Activated T-helper 17 cell treated with anti-CD3 and anti-CD28 coated beads, Interleukin-2, amount 50 U/mL, for 72 hours (primary cell): ENCODE results near the gene GNB1L. TPM values are rescaled to one million over a fixed set of nuclear protein-coding genes. Genes with fewer than 3 reads are reported as not detected.

ENCODE experiments used
- ATAC-seq: fragments of 150-1000 bp; cut with Tn5 transposase; replicated peaks from 2 replicates; pipeline ENCODE4 v1.10.0; 2021; ENCODE audit warnings: mild to moderate bottlenecking, moderate library complexity
- H3K27ac Mint-ChIP-seq: one replicate; pipeline ENCODE4 v1.8.0; 2022; ENCODE audit warnings: mixed read lengths
- H3K27me3 Mint-ChIP-seq: one replicate; pipeline ENCODE4 v1.8.0; 2022; ENCODE audit warnings: mixed read lengths
- H3K36me3 Mint-ChIP-seq: one replicate; pipeline ENCODE4 v1.8.0; 2022; ENCODE audit warnings: low read depth, mild to moderate bottlenecking, mixed read lengths
- H3K4me1 Mint-ChIP-seq: one replicate; pipeline ENCODE4 v1.8.0; 2022; ENCODE audit warnings: mixed read lengths
- H3K4me3 Mint-ChIP-seq: one replicate; pipeline ENCODE4 v1.8.0; 2022; ENCODE audit warnings: mild to moderate bottlenecking, mixed read lengths
- H3K9me3 Mint-ChIP-seq: one replicate; pipeline ENCODE4 v1.8.0; 2022; ENCODE audit warnings: mixed read lengths
- total RNA-seq, 2 donors: library from RNA; stranded (reverse); gene quantifications; one replicate each; pipeline ENCODE4 v1.2.3, GENCODE V29; 2022

GNB1L gene
- total RNA-seq, 2 donors from 2014 or later, result 10.8 to 14.4 TPM

DNA sequence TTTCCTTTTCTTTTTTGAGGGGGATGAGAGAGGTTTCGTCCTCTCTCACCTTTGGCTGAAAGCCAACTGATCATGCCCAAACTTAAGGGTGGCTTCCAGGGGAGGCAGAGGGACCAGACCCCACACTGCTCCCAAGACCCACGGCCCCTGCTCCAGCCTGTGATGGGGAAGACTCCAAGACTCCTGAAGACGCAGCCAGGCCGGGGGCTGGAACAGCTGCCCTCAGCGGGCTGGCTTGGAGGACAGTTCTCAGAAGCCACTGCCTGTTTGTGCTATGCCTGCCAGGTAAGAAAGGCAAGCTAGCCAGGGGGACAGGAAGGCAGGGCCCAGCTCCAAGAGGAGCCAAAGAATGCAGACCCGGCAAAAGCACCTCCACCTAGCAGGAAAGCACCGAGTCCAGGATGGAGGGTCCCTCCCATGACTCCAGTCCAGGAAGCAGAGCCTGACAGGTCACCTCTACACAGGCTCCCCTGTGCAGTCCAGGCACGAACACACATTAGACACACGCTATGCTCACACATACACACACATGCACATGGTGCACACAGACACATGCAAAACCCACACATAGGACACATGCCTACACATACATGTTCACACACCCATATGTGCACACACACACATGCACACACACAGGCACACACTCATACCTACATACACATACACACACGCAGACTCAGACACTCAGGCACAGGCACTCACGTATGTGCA is 31.3 kb downstream of the GNB1L start:
- H3K4me3 Mint-ChIP-seq, result no peak overlapping the region
- peaks cover 5% of the 10 kb centered on the region for H3K4me1 Mint-ChIP-seq
- ATAC-seq, result no peak
- no peak overlapping the region for H3K27ac Mint-ChIP-seq
- no peaks in the 10 kb centered on the region for H3K36me3 Mint-ChIP-seq
- H3K27me3 Mint-ChIP-seq, result no peaks in the 10 kb centered on the region
- H3K9me3 Mint-ChIP-seq, result no peaks in the 10 kb centered on the region

- H3K36me3 Mint-ChIP-seq, result no peaks in the 10 kb centered on the region
- no peaks in the 10 kb centered on the region for H3K9me3 Mint-ChIP-seq
- no peak overlapping the region for H3K4me3 Mint-ChIP-seq
- no peaks in the 10 kb centered on the region for H3K27me3 Mint-ChIP-seq
- H3K27ac Mint-ChIP-seq, result no peak overlapping the region
- ATAC-seq, result no peak
- H3K4me1 Mint-ChIP-seq, result peaks cover 5% of the 10 kb centered on the region
Observed at GRCh38 chr22:19822301-19823117, 32.2 kb downstream of the GNB1L start.

DNA sequence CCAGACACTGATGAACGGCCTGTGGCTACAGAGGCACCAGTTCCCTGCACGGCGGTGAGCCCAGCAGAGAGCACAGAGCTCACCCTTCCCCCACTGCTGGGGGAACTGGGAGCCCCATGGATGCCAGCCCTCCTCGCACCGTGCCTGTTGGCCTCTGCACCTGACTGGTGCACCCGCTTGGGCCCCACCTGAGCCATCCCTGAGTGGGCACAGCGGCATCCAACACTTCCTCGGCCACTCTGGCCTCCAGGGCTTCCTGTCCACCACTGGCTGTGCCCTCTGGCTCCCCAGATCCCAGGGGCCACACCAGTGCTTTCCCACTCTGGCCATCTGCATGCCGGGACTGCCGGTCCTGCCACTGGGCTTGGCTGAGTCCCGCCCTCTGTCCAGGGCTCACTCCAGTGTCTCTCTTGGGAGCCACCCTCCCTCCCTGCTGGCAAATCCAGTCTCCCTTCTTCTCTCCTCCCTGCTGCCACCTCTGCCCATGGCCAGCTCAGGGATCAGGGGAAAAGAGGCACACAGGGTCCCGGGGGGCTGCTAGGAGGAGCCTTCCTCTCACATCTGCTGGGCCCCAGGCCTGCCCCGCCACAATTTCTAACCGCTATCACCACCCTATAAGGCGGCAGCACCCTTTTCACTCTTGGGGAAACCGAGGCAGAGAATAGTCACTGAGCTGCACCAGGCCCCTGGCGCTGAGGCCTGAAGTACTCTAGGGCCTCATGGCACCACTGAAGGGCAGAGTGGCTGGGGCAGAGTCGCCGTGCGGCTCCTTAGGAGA is 33.0 kb downstream of the GNB1L start:
- H3K9me3 Mint-ChIP-seq, result no peaks in the 10 kb centered on the region
- peaks cover 5% of the 10 kb centered on the region for H3K4me1 Mint-ChIP-seq
- no peak overlapping the region for H3K27ac Mint-ChIP-seq
- H3K4me3 Mint-ChIP-seq, result no peak overlapping the region
- no peak for ATAC-seq
- H3K27me3 Mint-ChIP-seq, result no peaks in the 10 kb centered on the region
- H3K36me3 Mint-ChIP-seq, result no peaks in the 10 kb centered on the region

DNA sequence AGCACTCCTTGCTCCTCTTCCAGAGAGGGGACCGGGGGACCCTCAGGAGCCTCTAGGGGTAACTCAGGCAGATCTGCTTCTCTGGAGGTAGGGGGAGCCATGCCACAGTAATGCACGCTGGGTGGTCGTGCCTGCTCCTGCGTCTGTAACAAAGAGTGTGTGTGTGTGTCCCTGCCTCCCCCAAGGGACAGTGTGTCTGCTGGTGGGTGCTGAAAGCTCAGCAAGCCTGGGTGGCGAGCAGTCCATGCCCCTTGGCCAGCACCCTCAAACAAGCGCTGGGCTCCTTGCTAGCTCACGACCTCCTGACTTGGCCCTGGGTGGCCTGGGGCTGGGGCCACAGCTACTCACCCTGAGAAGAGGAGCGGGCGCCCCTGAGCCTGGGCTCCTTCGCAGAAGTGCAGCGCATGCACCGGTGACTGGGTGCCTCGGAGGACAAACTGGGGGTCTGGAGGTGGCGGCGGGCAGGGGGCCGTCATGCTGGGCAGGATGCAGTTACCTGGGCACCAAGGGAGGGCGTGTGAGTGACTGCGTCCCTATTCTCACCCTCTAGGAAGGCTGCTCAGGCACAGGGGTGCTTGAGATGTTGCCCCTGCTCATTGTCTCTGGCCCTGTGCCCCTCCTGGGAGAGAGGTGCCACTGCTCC is 33.7 kb downstream of the GNB1L start:
- Mint-ChIP-seq H3K27ac (no peak overlapping the region), H3K9me3 (no peaks in the 10 kb centered on the region), H3K36me3 (no peaks in the 10 kb centered on the region), H3K4me1 (no peaks in the 10 kb centered on the region), H3K27me3 (no peaks in the 10 kb centered on the region), H3K4me3 (no peak overlapping the region)
- no peak for ATAC-seq

DNA sequence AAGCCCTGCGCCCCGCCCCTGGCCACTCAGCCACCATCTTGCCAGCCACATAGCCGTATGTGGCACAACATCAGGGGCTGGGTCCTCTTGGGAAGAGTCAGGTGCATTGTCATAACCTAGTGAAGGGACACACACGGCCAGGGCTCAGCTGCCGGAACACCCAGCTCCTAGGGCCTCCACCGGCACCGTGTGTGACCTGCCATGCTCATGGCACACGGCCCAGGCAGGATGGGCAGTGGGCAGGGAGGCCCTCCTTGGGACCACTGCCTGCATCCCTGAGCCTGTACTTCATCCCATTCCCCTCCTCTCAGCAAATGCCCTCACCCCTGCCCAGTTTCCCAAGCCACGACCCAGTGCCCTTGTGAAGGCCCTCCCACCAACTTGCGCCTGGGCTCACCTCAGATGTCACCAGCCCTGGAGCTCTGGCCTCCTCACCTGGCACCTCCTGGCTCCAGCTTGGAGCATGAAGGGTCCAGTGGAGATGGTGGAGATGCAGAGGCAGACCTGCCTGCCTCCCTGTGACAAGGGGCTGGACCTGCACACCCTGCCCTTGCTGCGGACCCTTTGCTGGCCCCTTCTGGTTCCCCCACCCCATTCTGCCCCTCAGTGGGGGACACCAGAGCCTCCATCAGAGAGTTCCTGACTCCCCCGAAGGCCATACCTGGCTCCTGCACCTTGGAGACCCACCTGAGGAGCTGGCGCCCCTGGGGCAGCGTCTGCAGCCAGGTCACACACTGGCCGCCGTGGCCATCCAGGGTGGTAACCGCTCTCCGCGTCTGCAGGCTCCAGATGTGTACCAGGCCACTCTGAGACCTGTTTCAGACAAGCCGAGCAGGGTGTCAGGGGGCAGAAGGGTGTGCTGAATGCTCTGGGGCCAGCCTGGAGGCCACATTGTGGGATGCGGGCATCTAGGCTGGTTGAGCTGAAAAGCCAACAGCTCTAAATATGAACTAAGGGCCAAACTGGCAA is 34.5 kb downstream of the GNB1L start:
- H3K27ac Mint-ChIP-seq, result no peak overlapping the region
- H3K4me3 Mint-ChIP-seq, result no peak overlapping the region
- H3K27me3 Mint-ChIP-seq, result no peaks in the 10 kb centered on the region
- no peaks in the 10 kb centered on the region for H3K9me3 Mint-ChIP-seq
- H3K36me3 Mint-ChIP-seq, result no peaks in the 10 kb centered on the region
- no peak for ATAC-seq
- H3K4me1 Mint-ChIP-seq, result no peaks in the 10 kb centered on the region

- no peaks in the 10 kb centered on the region for H3K27me3 Mint-ChIP-seq
- H3K4me1 Mint-ChIP-seq, result no peaks in the 10 kb centered on the region
- no peak overlapping the region for H3K4me3 Mint-ChIP-seq
- H3K9me3 Mint-ChIP-seq, result no peaks in the 10 kb centered on the region
- no peak for ATAC-seq
- H3K27ac Mint-ChIP-seq, result no peak overlapping the region
- H3K36me3 Mint-ChIP-seq, result no peaks in the 10 kb centered on the region
Observed at GRCh38 chr22:19819208-19819910, 35.3 kb downstream of the GNB1L start.

DNA sequence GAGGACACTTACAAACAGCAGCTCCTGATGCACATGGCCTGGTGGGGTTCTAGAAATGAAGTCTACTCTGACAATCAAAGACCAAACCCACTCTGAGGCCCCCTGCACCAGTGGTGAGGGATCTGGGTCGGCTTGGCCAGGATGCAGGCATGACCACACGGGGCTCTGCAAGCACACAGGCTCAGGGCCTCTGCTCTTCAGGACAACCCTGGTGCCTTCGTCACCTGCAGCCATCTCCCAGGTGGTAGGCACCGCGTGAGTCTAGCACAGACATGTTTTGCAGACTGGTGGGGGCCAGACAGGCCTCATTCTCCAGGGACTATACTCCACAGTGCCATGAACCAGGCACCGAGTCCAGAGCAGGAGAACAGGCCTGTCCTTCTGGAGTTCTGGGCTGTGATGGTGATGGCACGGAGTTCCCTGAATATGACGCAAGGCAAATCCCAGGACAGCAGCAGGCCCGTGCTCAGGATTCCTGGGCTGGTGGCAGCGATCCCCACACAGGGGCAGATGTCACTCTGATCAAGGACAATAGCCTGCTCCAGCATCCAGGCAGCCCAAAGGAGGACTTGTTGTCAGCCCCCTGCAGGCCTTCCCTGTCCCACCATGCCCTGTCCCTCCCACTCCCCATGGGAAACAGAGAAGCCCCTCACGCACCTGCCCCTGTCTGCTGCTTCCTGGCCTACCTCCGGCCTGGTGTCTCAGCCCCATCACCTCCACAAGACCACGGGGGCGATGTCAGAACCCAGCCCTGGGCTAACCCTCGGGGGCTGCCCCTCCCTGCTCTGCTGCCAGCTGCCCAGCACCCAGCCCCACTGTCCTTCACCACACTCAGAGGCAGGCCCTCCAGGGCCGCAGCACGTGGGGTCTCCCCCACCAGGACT is 36.1 kb downstream of the GNB1L start:
- no peaks in the 10 kb centered on the region for H3K27me3 Mint-ChIP-seq
- H3K4me1 Mint-ChIP-seq, result no peaks in the 10 kb centered on the region
- no peak overlapping the region for H3K27ac Mint-ChIP-seq
- no peaks in the 10 kb centered on the region for H3K9me3 Mint-ChIP-seq
- no peak overlapping the region for H3K4me3 Mint-ChIP-seq
- no peak for ATAC-seq
- H3K36me3 Mint-ChIP-seq, result no peaks in the 10 kb centered on the region

DNA sequence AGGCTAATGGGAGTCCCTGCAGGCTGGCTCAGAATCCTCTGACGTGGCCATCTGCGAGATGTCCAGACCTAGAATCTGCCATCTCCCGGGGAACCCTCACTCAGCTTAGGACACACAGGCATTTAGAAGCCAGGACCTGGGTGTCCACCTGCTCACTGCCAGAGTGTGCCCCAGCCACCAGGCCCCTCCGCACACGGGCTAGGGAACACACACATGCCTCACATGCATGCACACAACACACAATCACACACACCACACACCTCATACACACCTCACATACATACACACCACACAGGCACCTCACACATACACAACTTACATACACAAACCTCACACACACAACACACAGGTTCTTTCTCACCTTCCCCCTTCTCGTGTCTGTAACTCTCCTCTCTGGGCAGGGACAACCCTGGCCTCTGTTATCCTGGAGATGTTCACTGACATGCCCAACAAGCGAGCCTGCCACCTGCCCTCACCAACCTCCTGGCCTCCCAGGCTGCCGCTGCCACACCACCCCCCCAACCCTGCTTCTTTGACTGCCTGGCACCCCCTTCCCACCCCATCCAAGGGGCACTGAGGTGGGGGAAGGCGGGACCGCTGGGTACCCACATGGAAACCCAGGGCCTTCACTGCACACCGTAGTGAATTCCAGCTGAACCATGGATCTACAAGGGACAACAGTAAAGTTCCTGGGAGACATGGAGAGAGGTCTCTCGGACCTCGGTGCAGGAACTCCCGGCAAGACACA is 38.1 kb downstream of the GNB1L start:
- Mint-ChIP-seq H3K36me3 (peaks cover 9% of the 10 kb centered on the region), H3K4me3 (no peak overlapping the region), H3K27ac (no peak overlapping the region), H3K4me1 (no peaks in the 10 kb centered on the region), H3K9me3 (no peaks in the 10 kb centered on the region), H3K27me3 (no peaks in the 10 kb centered on the region)
- ATAC-seq, result no peak

DNA sequence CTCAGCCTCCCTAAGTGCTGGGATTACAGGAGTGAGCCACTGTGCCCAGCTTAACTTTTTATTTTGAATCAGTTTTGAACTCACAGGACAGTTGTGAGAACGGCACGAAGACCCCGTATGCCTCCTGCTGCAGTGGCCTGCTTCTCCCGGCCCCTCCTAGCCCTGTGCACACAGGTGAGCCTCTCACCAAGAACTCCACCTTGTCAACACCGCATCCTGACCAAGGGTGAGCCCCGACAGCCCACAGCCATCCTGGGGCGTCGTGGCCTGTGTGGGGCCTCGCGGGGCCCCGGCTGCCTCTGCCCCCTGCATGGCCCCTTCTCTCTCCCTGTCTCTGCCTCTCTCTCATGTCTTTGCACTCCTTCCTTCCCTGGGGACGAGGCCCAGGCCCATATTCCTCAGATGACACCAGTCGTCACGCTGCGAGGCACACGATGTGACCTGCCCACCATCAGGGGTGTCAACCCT is 38.8 kb downstream of the GNB1L start:
- Mint-ChIP-seq H3K36me3 (peaks cover 9% of the 10 kb centered on the region), H3K9me3 (no peaks in the 10 kb centered on the region), H3K4me1 (no peaks in the 10 kb centered on the region), H3K27me3 (no peaks in the 10 kb centered on the region), H3K27ac (no peak overlapping the region), H3K4me3 (no peak overlapping the region)
- no peak for ATAC-seq

DNA sequence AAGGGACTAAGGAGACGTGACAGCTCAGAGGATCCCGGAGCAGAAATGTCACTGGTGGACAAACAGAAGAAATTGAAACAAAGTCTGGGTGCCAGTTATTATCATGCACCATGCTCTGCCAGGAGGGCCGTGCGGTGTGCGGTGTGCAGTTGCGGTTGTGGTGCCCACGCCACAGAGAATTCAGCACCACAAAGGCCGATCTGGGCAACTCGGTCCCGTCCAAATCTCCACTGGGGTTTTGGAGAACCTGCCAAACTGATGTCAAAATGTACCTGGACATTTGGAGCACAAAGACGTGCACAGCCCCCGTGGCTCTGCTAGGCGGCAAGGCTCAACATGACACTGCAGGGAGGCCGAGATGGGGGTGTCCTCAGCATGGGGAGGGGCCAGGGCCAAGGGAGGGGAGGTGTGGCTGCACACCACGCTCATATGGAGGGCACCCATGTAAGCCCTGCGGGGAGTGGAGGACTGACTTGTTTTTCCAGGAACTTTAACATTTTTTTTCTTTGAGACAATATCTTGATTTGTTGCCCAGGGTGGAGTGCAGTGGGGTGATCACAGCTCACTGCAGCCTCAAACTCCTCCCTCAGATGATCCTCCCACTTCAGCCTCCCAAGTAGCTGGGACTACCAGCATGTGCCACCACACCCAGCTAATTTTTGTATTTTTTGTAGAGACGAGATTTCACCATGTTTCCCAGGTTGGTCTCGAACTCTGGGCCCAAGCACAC is 39.4 kb downstream of the GNB1L start:
- Mint-ChIP-seq H3K9me3 (no peaks in the 10 kb centered on the region), H3K4me1 (no peaks in the 10 kb centered on the region), H3K36me3 (peaks cover 9% of the 10 kb centered on the region), H3K27ac (no peak overlapping the region), H3K4me3 (no peak overlapping the region), H3K27me3 (no peaks in the 10 kb centered on the region)
- ATAC-seq, result no peak

DNA sequence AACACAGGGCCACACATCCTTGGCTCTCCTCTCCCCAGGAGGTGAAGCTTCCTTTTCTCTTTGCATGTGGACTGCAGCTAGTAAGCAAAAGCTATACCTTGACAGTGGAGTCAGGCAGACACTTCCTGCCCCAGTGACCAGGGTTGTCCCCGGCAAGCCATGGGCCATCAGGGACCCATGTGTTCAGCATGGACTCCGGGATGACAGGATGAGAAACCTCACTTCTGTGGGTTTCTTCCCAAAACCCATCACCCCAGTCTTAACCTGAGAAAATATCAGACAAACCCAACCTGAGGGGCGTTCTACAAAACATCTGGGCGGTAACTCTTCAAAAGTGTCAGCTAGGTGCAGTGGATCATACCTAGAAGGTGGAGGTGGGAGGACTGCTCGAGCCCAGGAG is 40.2 kb downstream of the GNB1L start:
- Mint-ChIP-seq H3K4me3 (no peak overlapping the region), H3K9me3 (no peaks in the 10 kb centered on the region), H3K27ac (no peak overlapping the region), H3K36me3 (peaks cover 9% of the 10 kb centered on the region), H3K4me1 (no peaks in the 10 kb centered on the region), H3K27me3 (no peaks in the 10 kb centered on the region)
- ATAC-seq, result no peak
